OCI-LY3 (cell line): ENCODE measurements around the gene PAGR1.
A peak's percentile ranks its signal among the peaks of the same experiment; 100 is the strongest.

Experiments used
- H2AFZ ChIP-seq: fragments of 200-600, 300-600 bp; shearing (Covaris generic); 2 replicates; pipeline ENCODE4 v1.6.0; 2014; ENCODE audit warnings: antibody characterized with exemption, low read depth, low read length
- H3K27ac ChIP-seq: fragments of 200-600, 300-600 bp; sonication (generic); 2 replicates; pipeline ENCODE4 v1.5.1; 2014; ENCODE audit warnings: mild to moderate bottlenecking, low read length, moderate library complexity, mixed read lengths
- H3K27me3 ChIP-seq: fragments of 200-600, 300-600 bp; sonication (generic); 2 replicates; pipeline ENCODE4 v1.6.1; 2014; ENCODE audit warnings: low read depth, low read length, mixed read lengths
- H3K36me3 ChIP-seq: fragments of 200-600, 300-600 bp; sonication (generic); replicated peaks from 2 replicates; pipeline ENCODE3; 2014; ENCODE audit warnings: low read depth, low read length, mixed read lengths
- H3K4me1 ChIP-seq: fragments of 300-600, 200-600 bp; sonication (generic); 2 replicates; pipeline ENCODE4 v1.6.1; 2014; ENCODE audit warnings: low read length, mixed read lengths
- H3K4me2 ChIP-seq: fragments of 200-600, 300-600 bp; sonication (generic); 2 replicates; pipeline ENCODE4 v1.6.1; 2014; ENCODE audit warnings: low read length, mixed read lengths
- H3K4me3 ChIP-seq: fragments of 300-600, 200-600 bp; sonication (generic); 2 replicates; pipeline ENCODE4 v1.5.1; 2014; ENCODE audit warnings: antibody characterized with exemption, mild to moderate bottlenecking, low read length, moderate library complexity
- H3K79me2 ChIP-seq: fragments of 300-600, 200-600 bp; shearing (Covaris generic); 2 replicates; pipeline ENCODE4 v1.6.1; 2014; ENCODE audit warnings: mild to moderate bottlenecking, low read length, mixed read lengths
- H3K9ac ChIP-seq: fragments of 300-600, 200-600 bp; shearing (Covaris generic); 2 replicates; pipeline ENCODE4 v1.6.0; 2014; ENCODE audit warnings: mild to moderate bottlenecking, low read length, moderate library complexity
- H3K9me3 ChIP-seq: fragments of 200-600, 300-600 bp; shearing (Covaris generic); 2 replicates; pipeline ENCODE4 v1.6.1; 2014; ENCODE audit warnings: low read length, mixed read lengths; ENCODE audit not compliant: insufficient read depth
- H4K20me1 ChIP-seq: fragments of 200-600, 300-600 bp; sonication (generic); 2 replicates; pipeline ENCODE4 v1.6.1; 2016; ENCODE audit warnings: low read length, mixed read lengths; ENCODE audit not compliant: insufficient read depth
- EZH2phosphoT487 ChIP-seq: fragments of 200-600 bp; shearing (Covaris generic); IDR thresholded peaks from 2 replicates; pipeline ENCODE4 v1.6.1; 2018; ENCODE audit warnings: antibody characterized with exemption, mixed run types, low read depth
- TF ChIP-seq, protein P1 (sequence below): fragments of 200-600, 300-600 bp; sonication (generic); IDR thresholded peaks from 2 replicates; pipeline ENCODE4 v1.5.1; 2014; ENCODE audit warnings: antibody characterized with exemption, low read length, low read depth

The PAGR1 gene

DNA sequence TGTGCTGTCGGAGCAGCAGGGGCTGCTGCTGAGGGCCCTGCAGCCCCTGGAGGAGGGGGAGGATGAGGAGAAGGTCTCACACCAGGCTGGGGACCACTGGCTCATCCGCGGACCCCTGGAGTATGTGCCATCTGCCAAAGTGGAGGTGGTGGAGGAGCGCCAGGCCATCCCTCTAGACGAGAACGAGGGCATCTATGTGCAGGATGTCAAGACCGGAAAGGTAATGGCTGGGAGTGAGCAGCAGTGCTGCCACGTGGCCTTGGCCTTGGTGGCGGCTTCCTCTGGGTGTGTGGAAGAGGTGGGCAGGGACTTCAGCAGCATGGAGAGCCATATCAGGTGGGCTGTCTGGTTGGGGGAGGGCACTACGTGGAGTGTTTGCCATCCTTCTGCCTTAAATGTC, 24.3 kb downstream of the PAGR1 start:
- H3K9ac ChIP-seq: no peak overlapping the region

DNA sequence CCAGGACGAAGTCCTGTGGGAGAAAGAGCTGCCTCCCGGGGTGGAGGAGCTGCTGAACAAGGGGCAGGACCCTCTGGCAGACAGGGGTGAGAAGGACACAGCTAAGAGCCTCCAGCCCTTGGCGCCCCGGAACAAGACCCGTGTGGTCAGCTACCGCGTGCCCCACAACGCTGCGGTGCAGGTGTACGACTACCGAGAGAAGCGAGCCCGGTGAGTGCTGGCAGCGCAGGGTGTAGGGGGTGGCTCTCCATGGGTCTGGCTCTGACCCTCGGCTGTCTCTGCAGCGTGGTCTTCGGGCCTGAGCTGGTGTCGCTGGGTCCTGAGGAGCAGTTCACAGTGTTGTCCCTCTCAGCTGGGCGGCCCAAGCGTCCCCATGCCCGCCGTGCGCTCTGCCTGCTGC, 25.7 kb downstream of the PAGR1 start:
- H3K36me3 ChIP-seq: no peaks in the 10 kb centered on the region
- H4K20me1 ChIP-seq: no peaks in the 10 kb centered on the region
- H3K27me3 ChIP-seq: no peaks in the 10 kb centered on the region
- H3K27ac ChIP-seq: no peak overlapping the region
- no peak overlapping the region for H3K9ac ChIP-seq
- no peak overlapping the region for H3K4me3 ChIP-seq
- H3K9me3 ChIP-seq: no peaks in the 10 kb centered on the region
- no peak for TF ChIP-seq EZH2phosphoT487
- TF ChIP-seq, protein P1, sequence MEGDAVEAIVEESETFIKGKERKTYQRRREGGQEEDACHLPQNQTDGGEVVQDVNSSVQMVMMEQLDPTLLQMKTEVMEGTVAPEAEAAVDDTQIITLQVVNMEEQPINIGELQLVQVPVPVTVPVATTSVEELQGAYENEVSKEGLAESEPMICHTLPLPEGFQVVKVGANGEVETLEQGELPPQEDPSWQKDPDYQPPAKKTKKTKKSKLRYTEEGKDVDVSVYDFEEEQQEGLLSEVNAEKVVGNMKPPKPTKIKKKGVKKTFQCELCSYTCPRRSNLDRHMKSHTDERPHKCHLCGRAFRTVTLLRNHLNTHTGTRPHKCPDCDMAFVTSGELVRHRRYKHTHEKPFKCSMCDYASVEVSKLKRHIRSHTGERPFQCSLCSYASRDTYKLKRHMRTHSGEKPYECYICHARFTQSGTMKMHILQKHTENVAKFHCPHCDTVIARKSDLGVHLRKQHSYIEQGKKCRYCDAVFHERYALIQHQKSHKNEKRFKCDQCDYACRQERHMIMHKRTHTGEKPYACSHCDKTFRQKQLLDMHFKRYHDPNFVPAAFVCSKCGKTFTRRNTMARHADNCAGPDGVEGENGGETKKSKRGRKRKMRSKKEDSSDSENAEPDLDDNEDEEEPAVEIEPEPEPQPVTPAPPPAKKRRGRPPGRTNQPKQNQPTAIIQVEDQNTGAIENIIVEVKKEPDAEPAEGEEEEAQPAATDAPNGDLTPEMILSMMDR: no peak
- no peaks in the 10 kb centered on the region for H3K4me1 ChIP-seq
- no peak overlapping the region for H3K4me2 ChIP-seq
- H2AFZ ChIP-seq: no peak overlapping the region
- H3K79me2 ChIP-seq: no peaks in the 10 kb centered on the region

More for the DNA sequence above, 24.3 kb downstream of the PAGR1 start:
- Histone ChIP-seq H3K27ac (no peak overlapping the region), H3K4me3 (no peak overlapping the region), H3K27me3 (no peaks in the 10 kb centered on the region), H3K9me3 (no peaks in the 10 kb centered on the region), H3K4me1 (no peaks in the 10 kb centered on the region), H3K4me2 (no peak overlapping the region), H3K79me2 (no peaks in the 10 kb centered on the region), H4K20me1 (no peaks in the 10 kb centered on the region), H2AFZ (no peak overlapping the region), H3K36me3 (no peaks in the 10 kb centered on the region)
- TF ChIP-seq, protein P1: no peak
- TF ChIP-seq EZH2phosphoT487: no peak

DNA sequence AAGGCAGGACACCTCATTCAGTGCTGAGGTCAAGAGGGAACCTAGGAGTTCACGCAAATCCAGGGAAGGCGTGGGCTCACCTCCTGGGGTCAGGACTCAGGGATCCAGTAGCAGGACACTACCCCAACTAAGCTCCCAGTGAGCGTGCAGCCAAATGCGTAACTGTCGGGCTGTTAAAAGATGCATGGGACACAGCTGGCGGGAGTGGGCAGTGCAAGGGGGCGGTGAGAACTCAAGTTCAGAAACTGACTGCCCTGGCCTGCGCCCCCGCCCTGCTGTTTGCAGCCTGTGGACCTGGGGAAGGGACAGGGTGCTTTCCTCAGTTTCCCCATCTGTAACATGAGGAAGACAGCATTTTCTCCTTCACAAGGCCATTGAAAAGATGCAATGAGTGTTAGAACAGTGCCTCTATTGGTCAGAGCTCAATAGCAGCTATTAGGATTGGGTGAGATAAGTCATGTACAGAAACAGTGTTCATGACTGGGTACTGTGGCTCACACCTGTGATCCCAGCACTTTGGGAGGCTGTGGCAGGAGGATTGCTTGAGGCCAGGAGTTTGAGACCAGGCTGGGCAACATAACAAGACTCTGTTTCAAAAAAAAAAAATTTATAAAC, 26.9 kb downstream of the PAGR1 start:
- H3K27me3 ChIP-seq: no peaks in the 10 kb centered on the region
- H4K20me1 ChIP-seq: no peaks in the 10 kb centered on the region
- H3K79me2 ChIP-seq: no peaks in the 10 kb centered on the region
- H3K9me3 ChIP-seq: no peaks in the 10 kb centered on the region
- H3K27ac ChIP-seq: no peak overlapping the region
- H3K4me1 ChIP-seq: no peaks in the 10 kb centered on the region
- no peak overlapping the region for H3K9ac ChIP-seq
- TF ChIP-seq EZH2phosphoT487: no peak
- TF ChIP-seq, protein P1: 0 out of 2 replicates have a peak, but pooled peaks have one; percentile 15
- H3K4me2 ChIP-seq: no peak overlapping the region
- no peaks in the 10 kb centered on the region for H3K36me3 ChIP-seq
- H3K4me3 ChIP-seq: no peak overlapping the region
- no peak overlapping the region for H2AFZ ChIP-seq

DNA sequence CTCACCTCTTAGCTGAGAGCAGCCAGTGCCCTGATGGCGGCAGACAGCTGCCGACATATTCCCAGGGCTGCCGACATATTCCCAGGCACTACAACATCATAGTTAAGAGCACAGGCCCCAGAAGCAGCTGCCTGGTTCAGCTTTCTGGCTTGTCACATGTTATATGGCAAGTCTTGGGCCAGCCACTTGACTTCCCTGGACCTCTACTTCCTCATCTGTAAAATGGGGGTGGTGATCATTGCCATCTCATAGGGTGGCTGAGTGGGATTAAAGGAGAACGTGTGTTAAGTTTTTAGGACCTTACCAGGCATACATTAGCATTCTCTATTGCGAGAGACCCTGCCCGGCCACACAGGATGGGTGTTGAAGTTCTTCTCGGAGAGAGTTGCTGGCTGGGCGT, 28.0 kb downstream of the PAGR1 start:
- H3K4me3 ChIP-seq: no peak overlapping the region
- TF ChIP-seq, protein P1: no peak
- TF ChIP-seq EZH2phosphoT487: no peak
- H3K79me2 ChIP-seq: no peaks in the 10 kb centered on the region
- H3K4me2 ChIP-seq: no peak overlapping the region
- H3K4me1 ChIP-seq: no peaks in the 10 kb centered on the region
- H4K20me1 ChIP-seq: no peaks in the 10 kb centered on the region
- no peaks in the 10 kb centered on the region for H3K27me3 ChIP-seq
- no peak overlapping the region for H2AFZ ChIP-seq
- no peaks in the 10 kb centered on the region for H3K36me3 ChIP-seq
- H3K9ac ChIP-seq: no peak overlapping the region
- no peaks in the 10 kb centered on the region for H3K9me3 ChIP-seq
- no peak overlapping the region for H3K27ac ChIP-seq
